Measurements from ENCODE around the gene QPCT. TPM values are rescaled to one million over a fixed set of nuclear protein-coding genes. Genes with fewer than 3 reads are reported as not detected.

Gene QPCT
- total RNA-seq, 1 donor from 2014 or later: 0.45 TPM

- Mint-ChIP-seq H3K36me3 (no peaks in the 10 kb centered on the region), H3K4me1 (peaks cover 19% of the 10 kb centered on the region), H3K4me3 (no peak overlapping the region), H3K27ac (peak overlapping the region; percentile 11), H3K27me3 (ENCODE audit: low read depth) (no peaks in the 10 kb centered on the region), H3K9me3 (no peaks in the 10 kb centered on the region)
- TF ChIP-seq, protein P1, sequence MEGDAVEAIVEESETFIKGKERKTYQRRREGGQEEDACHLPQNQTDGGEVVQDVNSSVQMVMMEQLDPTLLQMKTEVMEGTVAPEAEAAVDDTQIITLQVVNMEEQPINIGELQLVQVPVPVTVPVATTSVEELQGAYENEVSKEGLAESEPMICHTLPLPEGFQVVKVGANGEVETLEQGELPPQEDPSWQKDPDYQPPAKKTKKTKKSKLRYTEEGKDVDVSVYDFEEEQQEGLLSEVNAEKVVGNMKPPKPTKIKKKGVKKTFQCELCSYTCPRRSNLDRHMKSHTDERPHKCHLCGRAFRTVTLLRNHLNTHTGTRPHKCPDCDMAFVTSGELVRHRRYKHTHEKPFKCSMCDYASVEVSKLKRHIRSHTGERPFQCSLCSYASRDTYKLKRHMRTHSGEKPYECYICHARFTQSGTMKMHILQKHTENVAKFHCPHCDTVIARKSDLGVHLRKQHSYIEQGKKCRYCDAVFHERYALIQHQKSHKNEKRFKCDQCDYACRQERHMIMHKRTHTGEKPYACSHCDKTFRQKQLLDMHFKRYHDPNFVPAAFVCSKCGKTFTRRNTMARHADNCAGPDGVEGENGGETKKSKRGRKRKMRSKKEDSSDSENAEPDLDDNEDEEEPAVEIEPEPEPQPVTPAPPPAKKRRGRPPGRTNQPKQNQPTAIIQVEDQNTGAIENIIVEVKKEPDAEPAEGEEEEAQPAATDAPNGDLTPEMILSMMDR (IDR thresholded peaks at IDR 0.05; ENCODE audit: unreplicated experiment): no peak
- DNase-seq (ENCODE audit: low spot score in 2 of 2, unreplicated experiment in 2 of 2): no peak
Observed at GRCh38 chr2:37343537-37344434, 644 bp upstream of the QPCT start.

- no peak overlapping the region for H3K4me3 Mint-ChIP-seq
- no peak for DNase-seq (ENCODE audit: low spot score in 2 of 2, unreplicated experiment in 2 of 2)
- no peaks in the 10 kb centered on the region for H3K9me3 Mint-ChIP-seq
- TF ChIP-seq, protein P1 (IDR thresholded peaks at IDR 0.05; ENCODE audit: unreplicated experiment): no peak
- H3K36me3 Mint-ChIP-seq: no peaks in the 10 kb centered on the region
- H3K27me3 Mint-ChIP-seq (ENCODE audit: low read depth): no peaks in the 10 kb centered on the region
- H3K27ac Mint-ChIP-seq: no peak overlapping the region
- H3K4me1 Mint-ChIP-seq: peaks cover 21% of the 10 kb centered on the region
Observed at GRCh38 chr2:37348155-37348554, 3.7 kb downstream of the QPCT start.

DNA sequence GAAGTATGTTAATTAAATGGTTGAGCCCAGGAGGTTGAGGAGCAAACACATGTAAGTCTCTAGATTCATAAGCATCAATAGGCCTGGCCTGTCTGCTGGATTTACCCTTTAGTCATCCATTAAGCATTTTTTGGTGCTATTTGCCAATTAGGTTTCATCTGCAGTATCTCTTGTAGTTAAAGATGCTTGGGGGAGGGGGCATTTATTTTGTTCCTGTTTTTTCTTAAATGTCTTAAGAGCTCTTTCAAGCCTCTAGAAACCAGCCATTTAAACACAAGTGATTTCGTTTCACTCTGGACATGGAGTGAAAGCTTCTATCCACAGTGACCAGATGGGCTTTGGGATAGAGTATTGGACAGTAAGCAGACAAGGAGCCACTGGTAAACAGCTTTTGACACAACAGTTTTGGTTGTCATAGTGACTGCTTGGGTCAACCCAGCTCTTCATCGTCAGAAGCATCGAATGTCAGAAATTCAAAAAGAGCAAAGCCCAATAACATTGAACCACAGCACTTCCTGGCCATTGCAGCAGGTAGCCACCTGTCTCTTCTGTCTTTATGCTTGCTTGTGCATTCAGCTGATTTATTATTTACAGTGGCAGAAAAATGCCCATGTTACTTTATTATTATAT lies 4.9 kb downstream of the QPCT start:
- Mint-ChIP-seq H3K4me3 (no peak overlapping the region), H3K27me3 (ENCODE audit: low read depth) (no peaks in the 10 kb centered on the region), H3K36me3 (no peaks in the 10 kb centered on the region), H3K4me1 (peaks cover 22% of the 10 kb centered on the region), H3K27ac (no peak overlapping the region), H3K9me3 (no peaks in the 10 kb centered on the region)
- TF ChIP-seq, protein P1 (IDR thresholded peaks at IDR 0.05; ENCODE audit: unreplicated experiment): no peak
- no peak for DNase-seq (ENCODE audit: low spot score in 2 of 2, unreplicated experiment in 2 of 2)

DNA sequence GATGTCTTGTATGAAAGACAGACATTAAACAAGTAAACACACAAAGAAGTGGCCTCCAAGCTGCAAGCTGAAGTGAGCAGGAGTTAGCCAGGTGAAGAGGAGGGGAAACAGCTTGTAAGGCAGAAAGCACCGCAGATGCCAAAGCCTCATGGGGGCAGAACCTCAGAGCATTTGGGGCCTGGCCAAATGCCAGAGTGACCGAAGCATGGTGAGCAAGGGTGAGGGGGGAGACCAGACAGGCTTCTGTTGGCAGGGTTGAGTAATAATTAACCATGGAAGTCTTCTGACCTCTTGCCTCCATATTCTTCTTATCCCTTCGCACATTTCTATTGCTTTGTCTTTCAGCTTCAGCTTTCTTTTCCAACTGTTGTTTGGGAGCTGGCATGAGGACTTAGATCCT lies 5.6 kb downstream of the QPCT start:
- TF ChIP-seq, protein P1 (IDR thresholded peaks at IDR 0.05; ENCODE audit: unreplicated experiment): no peak
- H3K4me3 Mint-ChIP-seq: no peak overlapping the region
- no peaks in the 10 kb centered on the region for H3K36me3 Mint-ChIP-seq
- no peak for DNase-seq (ENCODE audit: low spot score in 2 of 2, unreplicated experiment in 2 of 2)
- H3K4me1 Mint-ChIP-seq: peaks cover 26% of the 10 kb centered on the region
- H3K9me3 Mint-ChIP-seq: no peaks in the 10 kb centered on the region
- H3K27me3 Mint-ChIP-seq (ENCODE audit: low read depth): no peaks in the 10 kb centered on the region
- H3K27ac Mint-ChIP-seq: peak overlapping the region; percentile 4

GRCh38 chr2:37354531-37354930 lies 10.1 kb downstream of the QPCT start:
- Mint-ChIP-seq H3K36me3 (no peaks in the 10 kb centered on the region), H3K27ac (no peak overlapping the region), H3K4me1 (peaks cover 13% of the 10 kb centered on the region), H3K9me3 (no peaks in the 10 kb centered on the region), H3K27me3 (ENCODE audit: low read depth) (no peaks in the 10 kb centered on the region), H3K4me3 (no peak overlapping the region)
- TF ChIP-seq, protein P1 (IDR thresholded peaks at IDR 0.05; ENCODE audit: unreplicated experiment): no peak
- no peak for DNase-seq (ENCODE audit: low spot score in 2 of 2, unreplicated experiment in 2 of 2)
